ENCODE data around the gene GPR150. TPM values are rescaled to one million over a fixed set of nuclear protein-coding genes. Genes with fewer than 3 reads are reported as not detected.

Gene GPR150
- total and polyA plus RNA-seq, 2 experiments from 2014 or later = 1.0 TPM; not detected in 1

- Histone ChIP-seq H3K79me2 (no peaks in the 10 kb centered on the region), H4K20me1 (ENCODE audit: insufficient read depth, poor library complexity, severe bottlenecking) (no peaks in the 10 kb centered on the region), H3K9me2 (replicated peaks; ENCODE audit: insufficient read depth) (no peaks in the 10 kb centered on the region), H3K9me3 (ENCODE audit: low read depth) (no peaks in the 10 kb centered on the region), H3K27me3 (no peaks in the 10 kb centered on the region), H3K4me3 (no peak overlapping the region), H2AFZ (no peak overlapping the region), H3K36me3 (replicated peaks; ENCODE audit: insufficient read depth, low read depth) (no peaks in the 10 kb centered on the region), H3K27ac (no peak overlapping the region), H3K4me1 (ENCODE audit: insufficient read depth) (no peaks in the 10 kb centered on the region), H3K4me2 (no peak overlapping the region)
- 67% methylated on average over 1 of the region's 1 CpG for WGBS (ENCODE audit: low lambda C conversion rate, missing lambda C conversion rate)
- TF ChIP-seq, protein P1, sequence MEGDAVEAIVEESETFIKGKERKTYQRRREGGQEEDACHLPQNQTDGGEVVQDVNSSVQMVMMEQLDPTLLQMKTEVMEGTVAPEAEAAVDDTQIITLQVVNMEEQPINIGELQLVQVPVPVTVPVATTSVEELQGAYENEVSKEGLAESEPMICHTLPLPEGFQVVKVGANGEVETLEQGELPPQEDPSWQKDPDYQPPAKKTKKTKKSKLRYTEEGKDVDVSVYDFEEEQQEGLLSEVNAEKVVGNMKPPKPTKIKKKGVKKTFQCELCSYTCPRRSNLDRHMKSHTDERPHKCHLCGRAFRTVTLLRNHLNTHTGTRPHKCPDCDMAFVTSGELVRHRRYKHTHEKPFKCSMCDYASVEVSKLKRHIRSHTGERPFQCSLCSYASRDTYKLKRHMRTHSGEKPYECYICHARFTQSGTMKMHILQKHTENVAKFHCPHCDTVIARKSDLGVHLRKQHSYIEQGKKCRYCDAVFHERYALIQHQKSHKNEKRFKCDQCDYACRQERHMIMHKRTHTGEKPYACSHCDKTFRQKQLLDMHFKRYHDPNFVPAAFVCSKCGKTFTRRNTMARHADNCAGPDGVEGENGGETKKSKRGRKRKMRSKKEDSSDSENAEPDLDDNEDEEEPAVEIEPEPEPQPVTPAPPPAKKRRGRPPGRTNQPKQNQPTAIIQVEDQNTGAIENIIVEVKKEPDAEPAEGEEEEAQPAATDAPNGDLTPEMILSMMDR (IDR thresholded peaks at IDR 0.05; ENCODE audit: poor library complexity) = no peak
- TF ChIP-seq EZH2 (IDR thresholded peaks at IDR 0.05; ENCODE audit: borderline replicate concordance) (no peak), EZH2phosphoT487 (IDR thresholded peaks at IDR 0.05; ENCODE audit: low read depth, severe bottlenecking, unreplicated experiment) (no peak)
- DNase-seq (ENCODE audit: low spot score) = no peak
Observed at GRCh38 chr5:95652849-95653248, 33.0 kb downstream of the GPR150 start.

- TF ChIP-seq EZH2 (IDR thresholded peaks at IDR 0.05; ENCODE audit: borderline replicate concordance) = no peak
- TF ChIP-seq, protein P1 (IDR thresholded peaks at IDR 0.05; ENCODE audit: poor library complexity) = no peak
- no peak for TF ChIP-seq EZH2phosphoT487 (IDR thresholded peaks at IDR 0.05; ENCODE audit: low read depth, severe bottlenecking, unreplicated experiment)
- Histone ChIP-seq H3K36me3 (replicated peaks; ENCODE audit: insufficient read depth, low read depth) (no peaks in the 10 kb centered on the region), H3K79me2 (no peaks in the 10 kb centered on the region), H3K27me3 (no peaks in the 10 kb centered on the region), H3K9me3 (ENCODE audit: low read depth) (no peaks in the 10 kb centered on the region), H3K27ac (no peak overlapping the region), H2AFZ (no peak overlapping the region), H3K4me3 (no peak overlapping the region), H4K20me1 (ENCODE audit: insufficient read depth, poor library complexity, severe bottlenecking) (no peaks in the 10 kb centered on the region), H3K4me1 (ENCODE audit: insufficient read depth) (no peaks in the 10 kb centered on the region), H3K4me2 (no peak overlapping the region), H3K9me2 (replicated peaks; ENCODE audit: insufficient read depth) (no peaks in the 10 kb centered on the region)
- DNase-seq (ENCODE audit: low spot score) = no peak
- 98% methylated on average over 3 of the region's 3 CpGs for WGBS (ENCODE audit: low lambda C conversion rate, missing lambda C conversion rate)
Observed at GRCh38 chr5:95654196-95654595, 34.3 kb downstream of the GPR150 start.

DNA sequence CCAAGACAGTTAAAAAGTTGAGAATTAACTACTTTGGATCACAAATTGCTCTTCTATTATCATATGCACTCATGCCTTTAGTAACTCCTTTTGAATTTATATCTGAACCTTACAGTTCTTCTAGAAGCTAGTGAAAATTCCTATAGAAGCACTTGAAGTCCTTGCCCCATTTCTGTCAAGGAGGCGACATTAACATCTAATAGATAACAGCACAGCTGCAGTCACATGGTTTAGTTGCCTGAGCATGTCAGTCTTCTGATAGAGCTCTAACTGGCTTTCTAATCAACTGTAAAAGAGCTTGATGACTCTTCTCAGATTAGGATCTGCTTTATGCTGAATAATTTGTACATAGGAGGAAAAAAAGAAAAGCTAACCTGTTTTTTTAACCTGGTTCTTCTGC, 35.7 kb downstream of the GPR150 start:
- H3K9me3 ChIP-seq (ENCODE audit: low read depth) = no peaks in the 10 kb centered on the region
- H4K20me1 ChIP-seq (ENCODE audit: insufficient read depth, poor library complexity, severe bottlenecking) = no peaks in the 10 kb centered on the region
- no peak overlapping the region for H2AFZ ChIP-seq
- H3K4me3 ChIP-seq = no peak overlapping the region
- H3K27ac ChIP-seq = no peak overlapping the region
- WGBS (ENCODE audit: low lambda C conversion rate, missing lambda C conversion rate) = 28% methylated on average over 1 of the region's 1 CpG
- H3K9me2 ChIP-seq (replicated peaks; ENCODE audit: insufficient read depth) = no peaks in the 10 kb centered on the region
- TF ChIP-seq EZH2 (IDR thresholded peaks at IDR 0.05; ENCODE audit: borderline replicate concordance) (no peak), EZH2phosphoT487 (IDR thresholded peaks at IDR 0.05; ENCODE audit: low read depth, severe bottlenecking, unreplicated experiment) (no peak)
- TF ChIP-seq, protein P1 (IDR thresholded peaks at IDR 0.05; ENCODE audit: poor library complexity) = no peak
- H3K79me2 ChIP-seq = no peaks in the 10 kb centered on the region
- DNase-seq (ENCODE audit: low spot score) = no peak
- H3K36me3 ChIP-seq (replicated peaks; ENCODE audit: insufficient read depth, low read depth) = no peaks in the 10 kb centered on the region
- no peaks in the 10 kb centered on the region for H3K27me3 ChIP-seq
- H3K4me1 ChIP-seq (ENCODE audit: insufficient read depth) = no peaks in the 10 kb centered on the region
- H3K4me2 ChIP-seq = no peak overlapping the region

- Histone ChIP-seq H3K27me3 (no peaks in the 10 kb centered on the region), H2AFZ (no peak overlapping the region), H3K4me1 (ENCODE audit: insufficient read depth) (no peaks in the 10 kb centered on the region), H3K9me2 (replicated peaks; ENCODE audit: insufficient read depth) (no peaks in the 10 kb centered on the region), H3K27ac (no peak overlapping the region), H3K4me3 (no peak overlapping the region), H3K4me2 (no peak overlapping the region), H4K20me1 (ENCODE audit: insufficient read depth, poor library complexity, severe bottlenecking) (no peaks in the 10 kb centered on the region), H3K9me3 (ENCODE audit: low read depth) (no peaks in the 10 kb centered on the region), H3K79me2 (no peaks in the 10 kb centered on the region), H3K36me3 (replicated peaks; ENCODE audit: insufficient read depth, low read depth) (no peaks in the 10 kb centered on the region)
- WGBS (ENCODE audit: low lambda C conversion rate, missing lambda C conversion rate) = 79% methylated on average over 2 of the region's 2 CpGs
- DNase-seq (ENCODE audit: low spot score) = no peak
- TF ChIP-seq, protein P1 (IDR thresholded peaks at IDR 0.05; ENCODE audit: poor library complexity) = no peak
- TF ChIP-seq EZH2 (IDR thresholded peaks at IDR 0.05; ENCODE audit: borderline replicate concordance) = no peak
- TF ChIP-seq EZH2phosphoT487 (IDR thresholded peaks at IDR 0.05; ENCODE audit: low read depth, severe bottlenecking, unreplicated experiment) = no peak
Observed at GRCh38 chr5:95660060-95660459, 40.2 kb downstream of the GPR150 start.

Measured in hepatocyte (in vitro differentiated cells).